Body of pancreas (tissue), 4 donors: ENCODE measurements around the gene FDX2. TPM values are rescaled to one million over a fixed set of nuclear protein-coding genes. Genes with fewer than 3 reads are reported as not detected.

Source experiments
- ATAC-seq: fragments of 150-250 bp; one replicate; pipeline ENCODE4 v1.9.1; 2016
- DNase-seq, 4 donors: peaks; one replicate each; pipeline ENCODE4 v3.0.0-alpha.2; 2019
- H3K27ac ChIP-seq, 4 donors: fragments of 200-600 bp; sonication (generic); 1 replicate in 3 of 4; 2 replicates in 1 of 4; pipeline versions ENCODE4 v1.5.1 to v1.6.1; 2016 to 2019; ENCODE audit warnings: mild to moderate bottlenecking in 1 of 4, mixed read lengths in 1 of 4, moderate library complexity in 1 of 4
- H3K27me3 ChIP-seq, 2 donors: fragments of 200-600 bp; sonication (generic); one replicate each; pipeline ENCODE4 v1.6.0; 2016; ENCODE audit warnings: mild to moderate bottlenecking in 1 of 2
- H3K36me3 ChIP-seq, 2 donors: fragments of 200-600 bp; sonication (generic); replicated peaks in 1 of 2; 2 replicates each; pipeline ENCODE4 v1.5.1; 2016; ENCODE audit warnings: low read depth in 2 of 2; ENCODE audit not compliant: insufficient read depth in 1 of 2
- H3K4me1 ChIP-seq: fragments of 200-600 bp; sonication (generic); one replicate; pipeline ENCODE4 v1.6.0; 2016
- H3K4me3 ChIP-seq, 2 donors: fragments of 200-600 bp; sonication (generic); 1 replicate in 1 of 2; 2 replicates in 1 of 2; pipeline ENCODE4 v1.5.1; 2016 to 2019
- H3K9me3 ChIP-seq, 3 donors: fragments of 200-600 bp; sonication (generic); 1 replicate in 2 of 3; 2 replicates in 1 of 3; pipeline ENCODE4 v1.5.1; 2016
- CTCF ChIP-seq, 7 experiments: fragments of 450-650 bp in 4 of 7; fragments of 200-600 bp in 3 of 7; sonication (generic) in 3 of 7; IDR thresholded peaks; one replicate each; pipeline ENCODE4 v1.5.1; 2016 to 2019; ENCODE audit warnings: antibody characterized with exemption in 7 of 7
- POLR2A ChIP-seq, 3 donors: fragments of 450-650 bp; IDR thresholded peaks; one replicate each; pipeline ENCODE4 v1.6.1; 2016; ENCODE audit warnings: antibody characterized with exemption in 3 of 3, mild to moderate bottlenecking in 2 of 3
- WGBS, 2 donors: methylation state at CpG; one replicate each; pipeline ENCODE4 v1.1.5; 2017; 5-methylcytosine and 5-hydroxymethylcytosine counted together
- intact Hi-C: fragments of 100-400 bp; cut with DNase I; formaldehyde crosslinking; loops from one replicate; pipeline ENCODE4 v1.15.1; 2023
- total RNA-seq, 2 donors: library from RNA; depleted of rRNA; stranded (reverse); fragments of >200 nt; gene quantifications; one replicate each; pipeline ENCODE4 v1.1.0, GENCODE V29; 2016

The FDX2 gene
- total RNA-seq, 2 donors from 2014 or later: 11.2 to 16.8 TPM

- DNase-seq: no peak
- no peak for ATAC-seq
- WGBS, 2 donors: 66 to 81% methylated on average over 9 to 10 of the region's 10 CpGs
- no peak for TF ChIP-seq CTCF (IDR thresholded peaks at IDR 0.05)
- TF ChIP-seq POLR2A (IDR thresholded peaks at IDR 0.05): no peak
- no peak overlapping the region for H3K27ac ChIP-seq
- no peak overlapping the region for H3K4me3 ChIP-seq
- H3K27me3 ChIP-seq: peaks cover 0 to 10% of the 10 kb centered on the region in 2 donors
- no peaks in the 10 kb centered on the region for H3K9me3 ChIP-seq
- peaks cover 21% of the 10 kb centered on the region for H3K4me1 ChIP-seq
- intact Hi-C loops: no loop called here
- peaks cover 0 to 3% of the 10 kb centered on the region in 2 donors for H3K36me3 ChIP-seq
Observed at GRCh38 chr19:10274589-10274988, 41.2 kb downstream of the FDX2 start.

GRCh38 chr19:10271543-10272086 lies 44.2 kb downstream of the FDX2 start:
- DNase-seq (no peak), ATAC-seq (no peak)
- no peaks in the 10 kb centered on the region for H3K36me3 ChIP-seq
- peaks cover 0 to 10% of the 10 kb centered on the region in 2 donors for H3K27me3 ChIP-seq
- intact Hi-C loops: loop anchor here (2.0 kb wide), 1 partner anchor 115 kb away; no protein-coding TSS in a partner anchor
- WGBS, 2 donors: 25 to 65% methylated on average over 4 to 12 of the region's 12 CpGs
- H3K4me1 ChIP-seq: peaks cover 23% of the 10 kb centered on the region
- H3K27ac ChIP-seq: peak overlapping the region in 2 of 4 donors; percentile 75 to 85
- TF ChIP-seq POLR2A (IDR thresholded peaks at IDR 0.05): no peak
- TF ChIP-seq CTCF (IDR thresholded peaks at IDR 0.05): no peak
- H3K9me3 ChIP-seq: no peaks in the 10 kb centered on the region
- no peak overlapping the region for H3K4me3 ChIP-seq

GRCh38 chr19:10270616-10271394 lies 45.0 kb downstream of the FDX2 start, which contains the start of gene ICAM1:
Gene ICAM1, plus strand, starts transcription at chr19:10271120. Its CDS starts 40 bp downstream, at chr19:10271160.
- intact Hi-C loops: loop anchor here (2.0 kb wide), 1 partner anchor 116 kb away; no protein-coding TSS in a partner anchor
- Histone ChIP-seq H3K4me1 (peaks cover 23% of the 10 kb centered on the region), H3K36me3 (no peaks in the 10 kb centered on the region), H3K9me3 (no peaks in the 10 kb centered on the region), H3K27ac (peak within 1 kb of the TSS; percentile 10 to 85 (median 44)), H3K4me3 (no peak within 1 kb of the TSS), H3K27me3 (peaks cover 0 to 10% of the 10 kb centered on the region in 2 donors)
- ATAC-seq (peak; percentile 64), DNase-seq (peak; percentile 59 to 83 (median 65))
- WGBS, 2 donors: 3% methylated on average over 8 to 51 of the region's 51 CpGs
- TF ChIP-seq POLR2A (IDR thresholded peaks at IDR 0.05) (peak; percentile 24 to 78 (median 73)), CTCF (IDR thresholded peaks at IDR 0.05) (peak in 2 of 7 experiments; percentile 11 to 14)

GRCh38 chr19:10270180-10270615 lies 45.6 kb downstream of the FDX2 start:
- DNase-seq (peak; percentile 40 to 78 (median 48)), ATAC-seq (peak; percentile 24)
- Histone ChIP-seq H3K9me3 (no peaks in the 10 kb centered on the region), H3K4me1 (peaks cover 23% of the 10 kb centered on the region), H3K27ac (peak overlapping the region in 3 of 4 donors; percentile 10 to 85 (median 75)), H3K36me3 (no peaks in the 10 kb centered on the region), H3K4me3 (no peak overlapping the region), H3K27me3 (peaks cover 0 to 10% of the 10 kb centered on the region in 2 donors)
- intact Hi-C loops: loop anchor here (2.0 kb wide), 1 partner anchor 117 kb away; no protein-coding TSS in a partner anchor
- 3% methylated on average over 37 of the region's 37 CpGs; no CpG with 5 or more reads in 1 of the 2 donors for WGBS, 2 donors
- TF ChIP-seq POLR2A (IDR thresholded peaks at IDR 0.05): no peak
- no peak for TF ChIP-seq CTCF (IDR thresholded peaks at IDR 0.05)
